SK-N-SH (cell line): ENCODE data around the gene PATL2.

Source experiments
- GATA2 ChIP-seq: sonication (generic); formaldehyde crosslinking; IDR thresholded peaks from 2 replicates; pipeline ENCODE4 v1.5.0; 2020; ENCODE audit warnings: mild to moderate bottlenecking, missing genetic modification reagents
- POLR2AphosphoS5 ChIP-seq: IDR thresholded peaks from 2 replicates; pipeline ENCODE4 v1.6.1; 2012; ENCODE audit warnings: low read depth, low read length
- SIN3A ChIP-seq: IDR thresholded peaks from 2 replicates; pipeline ENCODE4 v1.6.1; 2012; ENCODE audit warnings: low read depth, mild to moderate bottlenecking, low read length, moderate library complexity, borderline replicate concordance
- YY1 ChIP-seq: IDR thresholded peaks from 2 replicates; pipeline ENCODE4 v1.4.0; 2012; ENCODE audit warnings: low read depth, mild to moderate bottlenecking
- TF ChIP-seq, protein P1 (sequence below): fragments of 200-600 bp; sonication (generic); IDR thresholded peaks from 2 replicates; pipeline ENCODE4 v1.6.1; 2017; ENCODE audit warnings: antibody characterized with exemption, mild to moderate bottlenecking, moderate library complexity
- TF ChIP-seq, protein P2 (sequence below): IDR thresholded peaks from 2 replicates; pipeline ENCODE4; 2012
- TF ChIP-seq, protein P3 (sequence below): IDR thresholded peaks from 2 replicates; pipeline ENCODE4 v1.4.0; 2012; ENCODE audit warnings: low read depth

DNA sequence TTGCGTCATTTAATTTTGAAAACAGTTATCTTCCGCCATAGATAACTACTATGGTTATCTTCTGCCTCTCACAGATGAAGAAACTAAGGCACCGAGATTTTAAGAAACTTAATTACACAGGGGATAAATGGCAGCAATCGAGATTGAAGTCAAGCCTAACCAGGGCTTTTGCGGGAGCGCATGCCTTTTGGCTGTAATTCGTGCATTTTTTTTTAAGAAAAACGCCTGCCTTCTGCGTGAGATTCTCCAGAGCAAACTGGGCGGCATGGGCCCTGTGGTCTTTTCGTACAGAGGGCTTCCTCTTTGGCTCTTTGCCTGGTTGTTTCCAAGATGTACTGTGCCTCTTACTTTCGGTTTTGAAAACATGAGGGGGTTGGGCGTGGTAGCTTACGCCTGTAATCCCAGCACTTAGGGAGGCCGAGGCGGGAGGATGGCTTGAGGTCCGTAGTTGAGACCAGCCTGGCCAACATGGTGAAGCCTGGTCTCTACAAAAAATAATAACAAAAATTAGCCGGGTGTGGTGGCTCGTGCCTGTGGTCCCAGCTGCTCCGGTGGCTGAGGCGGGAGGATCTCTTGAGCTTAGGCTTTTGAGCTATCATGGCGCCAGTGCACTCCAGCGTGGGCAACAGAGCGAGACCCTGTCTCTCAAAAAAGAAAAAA, 1.4 kb upstream of the PATL2 start:
- TF ChIP-seq, protein P1, sequence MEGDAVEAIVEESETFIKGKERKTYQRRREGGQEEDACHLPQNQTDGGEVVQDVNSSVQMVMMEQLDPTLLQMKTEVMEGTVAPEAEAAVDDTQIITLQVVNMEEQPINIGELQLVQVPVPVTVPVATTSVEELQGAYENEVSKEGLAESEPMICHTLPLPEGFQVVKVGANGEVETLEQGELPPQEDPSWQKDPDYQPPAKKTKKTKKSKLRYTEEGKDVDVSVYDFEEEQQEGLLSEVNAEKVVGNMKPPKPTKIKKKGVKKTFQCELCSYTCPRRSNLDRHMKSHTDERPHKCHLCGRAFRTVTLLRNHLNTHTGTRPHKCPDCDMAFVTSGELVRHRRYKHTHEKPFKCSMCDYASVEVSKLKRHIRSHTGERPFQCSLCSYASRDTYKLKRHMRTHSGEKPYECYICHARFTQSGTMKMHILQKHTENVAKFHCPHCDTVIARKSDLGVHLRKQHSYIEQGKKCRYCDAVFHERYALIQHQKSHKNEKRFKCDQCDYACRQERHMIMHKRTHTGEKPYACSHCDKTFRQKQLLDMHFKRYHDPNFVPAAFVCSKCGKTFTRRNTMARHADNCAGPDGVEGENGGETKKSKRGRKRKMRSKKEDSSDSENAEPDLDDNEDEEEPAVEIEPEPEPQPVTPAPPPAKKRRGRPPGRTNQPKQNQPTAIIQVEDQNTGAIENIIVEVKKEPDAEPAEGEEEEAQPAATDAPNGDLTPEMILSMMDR: no peak
- TF ChIP-seq, protein P2, sequence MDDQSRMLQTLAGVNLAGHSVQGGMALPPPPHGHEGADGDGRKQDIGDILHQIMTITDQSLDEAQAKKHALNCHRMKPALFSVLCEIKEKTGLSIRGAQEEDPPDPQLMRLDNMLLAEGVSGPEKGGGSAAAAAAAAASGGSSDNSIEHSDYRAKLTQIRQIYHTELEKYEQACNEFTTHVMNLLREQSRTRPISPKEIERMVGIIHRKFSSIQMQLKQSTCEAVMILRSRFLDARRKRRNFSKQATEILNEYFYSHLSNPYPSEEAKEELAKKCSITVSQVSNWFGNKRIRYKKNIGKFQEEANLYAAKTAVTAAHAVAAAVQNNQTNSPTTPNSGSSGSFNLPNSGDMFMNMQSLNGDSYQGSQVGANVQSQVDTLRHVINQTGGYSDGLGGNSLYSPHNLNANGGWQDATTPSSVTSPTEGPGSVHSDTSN: no peak
- TF ChIP-seq SIN3A: no peak
- no peak for TF ChIP-seq GATA2 (CRISPR knock-in tag)
- TF ChIP-seq, protein P3, sequence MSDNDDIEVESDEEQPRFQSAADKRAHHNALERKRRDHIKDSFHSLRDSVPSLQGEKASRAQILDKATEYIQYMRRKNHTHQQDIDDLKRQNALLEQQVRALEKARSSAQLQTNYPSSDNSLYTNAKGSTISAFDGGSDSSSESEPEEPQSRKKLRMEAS: peak; percentile 31
- TF ChIP-seq YY1: peak; percentile 33; the same call in 1 of the 2 replicates
- no peak for TF ChIP-seq POLR2AphosphoS5
